ENCODE results near the gene TRAPPC2L.
"Not testable (repeated sequence)": the region's sequence is repeated elsewhere in the genome, so short reads cannot be mapped to it uniquely, and the experiment has no call there.

The TRAPPC2L gene

GRCh38 chr16:88821168-88821850 lies 35.6 kb upstream of the TRAPPC2L start:
- TF ChIP-seq, protein P1, sequence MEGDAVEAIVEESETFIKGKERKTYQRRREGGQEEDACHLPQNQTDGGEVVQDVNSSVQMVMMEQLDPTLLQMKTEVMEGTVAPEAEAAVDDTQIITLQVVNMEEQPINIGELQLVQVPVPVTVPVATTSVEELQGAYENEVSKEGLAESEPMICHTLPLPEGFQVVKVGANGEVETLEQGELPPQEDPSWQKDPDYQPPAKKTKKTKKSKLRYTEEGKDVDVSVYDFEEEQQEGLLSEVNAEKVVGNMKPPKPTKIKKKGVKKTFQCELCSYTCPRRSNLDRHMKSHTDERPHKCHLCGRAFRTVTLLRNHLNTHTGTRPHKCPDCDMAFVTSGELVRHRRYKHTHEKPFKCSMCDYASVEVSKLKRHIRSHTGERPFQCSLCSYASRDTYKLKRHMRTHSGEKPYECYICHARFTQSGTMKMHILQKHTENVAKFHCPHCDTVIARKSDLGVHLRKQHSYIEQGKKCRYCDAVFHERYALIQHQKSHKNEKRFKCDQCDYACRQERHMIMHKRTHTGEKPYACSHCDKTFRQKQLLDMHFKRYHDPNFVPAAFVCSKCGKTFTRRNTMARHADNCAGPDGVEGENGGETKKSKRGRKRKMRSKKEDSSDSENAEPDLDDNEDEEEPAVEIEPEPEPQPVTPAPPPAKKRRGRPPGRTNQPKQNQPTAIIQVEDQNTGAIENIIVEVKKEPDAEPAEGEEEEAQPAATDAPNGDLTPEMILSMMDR (conservative IDR thresholded peaks at IDR 0.05; ENCODE audit: low read depth, low read length) = no peak
- no peak for DNase-seq (ENCODE audit: low read depth)
- H3K4me3 ChIP-seq (ENCODE audit: low read length) = no peak overlapping the region

DNA sequence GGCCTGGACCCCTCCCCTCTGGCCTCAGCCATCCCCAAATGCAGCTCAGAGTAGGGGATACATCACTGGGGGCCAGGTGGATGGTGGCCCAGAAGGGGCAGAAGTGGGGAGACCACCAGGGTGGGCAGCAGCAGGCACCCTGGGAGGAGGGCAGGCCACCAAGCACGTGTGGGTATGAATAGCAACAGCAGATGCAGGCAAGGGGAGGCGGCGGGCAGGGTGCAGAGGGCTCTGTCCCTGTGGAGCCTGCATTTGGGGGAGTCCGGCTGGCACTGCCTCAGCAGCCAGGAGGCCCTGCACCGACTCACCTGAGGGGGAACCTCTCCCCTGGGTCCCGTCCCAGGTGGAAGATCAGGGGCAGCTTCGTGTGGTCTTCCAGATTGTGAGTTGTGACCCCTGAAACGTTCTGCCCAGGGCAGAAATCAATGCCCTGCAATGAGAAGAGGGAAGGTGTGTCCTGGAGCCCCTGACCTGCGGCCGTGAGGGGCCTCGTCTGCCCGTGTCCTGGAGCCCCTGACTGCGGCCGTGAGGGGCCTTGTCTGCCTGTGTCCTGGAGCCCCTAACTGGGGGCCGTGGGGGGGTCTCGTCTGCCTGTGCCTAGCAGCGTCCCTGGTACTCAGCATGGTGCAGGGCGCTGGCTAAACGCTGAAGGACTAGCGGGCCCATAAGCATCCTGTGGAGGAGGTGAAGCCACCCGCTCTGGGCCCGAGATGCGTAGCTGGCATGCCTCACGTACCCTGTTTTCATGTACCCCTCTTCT lies 34.5 kb upstream of the TRAPPC2L start:
- H3K4me3 ChIP-seq (ENCODE audit: low read length) = no peak overlapping the region
- no peak for DNase-seq (ENCODE audit: low read depth)
- TF ChIP-seq, protein P1 (conservative IDR thresholded peaks at IDR 0.05; ENCODE audit: low read depth, low read length) = no peak

DNA sequence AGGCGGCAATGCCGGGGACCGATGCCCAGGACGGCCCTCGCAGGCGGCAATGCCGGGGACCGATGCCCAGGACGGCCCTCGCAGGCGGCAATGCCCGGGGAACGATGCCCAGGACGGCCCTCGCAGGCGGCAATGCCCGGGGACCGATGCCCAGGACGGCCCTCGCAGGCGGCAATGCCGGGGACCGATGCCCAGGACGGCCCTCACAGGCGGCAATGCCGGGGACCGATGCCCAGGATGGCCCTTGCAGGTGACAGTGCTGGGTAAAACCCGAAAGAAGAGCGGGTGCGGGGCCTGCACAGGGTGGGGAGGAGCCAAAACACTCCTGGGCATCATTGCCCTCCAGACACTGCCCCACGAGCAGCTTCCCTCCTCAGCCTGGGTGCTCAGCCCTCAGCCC lies 33.3 kb upstream of the TRAPPC2L start:
- not testable (repeated sequence) for DNase-seq (ENCODE audit: low read depth); H3K4me3 ChIP-seq (ENCODE audit: low read length)

DNA sequence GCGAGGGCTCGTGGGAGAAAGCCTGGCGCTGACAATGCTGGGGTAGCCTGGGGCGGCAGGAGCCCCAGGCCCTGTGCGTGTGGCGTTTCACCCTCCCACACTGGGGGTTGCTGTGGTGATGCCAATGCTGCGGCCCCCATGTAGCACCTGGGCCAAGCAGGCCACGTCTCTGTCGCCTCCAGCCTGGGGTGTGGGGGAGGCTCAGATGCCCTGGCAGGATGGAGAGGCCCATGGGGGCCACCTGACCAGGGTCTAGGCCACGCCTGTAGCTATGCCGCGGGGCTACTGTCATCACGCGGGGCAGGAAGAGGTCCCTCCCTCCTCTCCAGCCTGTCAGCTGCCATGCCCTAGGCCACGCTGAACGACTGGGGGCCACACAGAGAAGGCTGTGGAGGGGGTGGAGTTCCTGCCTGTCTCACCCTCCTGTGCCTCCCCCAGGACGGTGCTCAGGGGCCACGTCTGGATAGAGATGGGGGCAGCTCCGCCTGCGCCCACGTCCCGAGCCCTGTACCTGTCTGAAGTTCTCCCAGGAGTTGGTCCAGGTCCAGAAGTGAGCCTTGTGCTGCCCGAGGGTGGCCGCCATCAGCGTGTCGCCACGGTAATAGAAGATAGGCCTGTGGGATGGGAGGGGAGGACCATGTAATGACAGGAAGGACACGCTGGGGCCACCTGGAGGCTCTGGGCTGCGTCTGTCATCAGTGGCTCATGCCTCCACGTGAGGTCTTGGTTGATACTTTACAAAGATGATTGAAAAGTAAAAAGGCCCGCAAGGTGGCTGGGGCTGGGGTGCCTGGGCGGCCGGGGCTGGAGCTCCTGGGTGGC lies 32.5 kb upstream of the TRAPPC2L start:
- no peak overlapping the region for H3K4me3 ChIP-seq (ENCODE audit: low read length)
- TF ChIP-seq, protein P1 (conservative IDR thresholded peaks at IDR 0.05; ENCODE audit: low read depth, low read length) = no peak
- no peak for DNase-seq (ENCODE audit: low read depth)

GRCh38 chr16:88825146-88825545 lies 31.8 kb upstream of the TRAPPC2L start:
- TF ChIP-seq, protein P1 (conservative IDR thresholded peaks at IDR 0.05; ENCODE audit: low read depth, low read length) = no peak

DNA sequence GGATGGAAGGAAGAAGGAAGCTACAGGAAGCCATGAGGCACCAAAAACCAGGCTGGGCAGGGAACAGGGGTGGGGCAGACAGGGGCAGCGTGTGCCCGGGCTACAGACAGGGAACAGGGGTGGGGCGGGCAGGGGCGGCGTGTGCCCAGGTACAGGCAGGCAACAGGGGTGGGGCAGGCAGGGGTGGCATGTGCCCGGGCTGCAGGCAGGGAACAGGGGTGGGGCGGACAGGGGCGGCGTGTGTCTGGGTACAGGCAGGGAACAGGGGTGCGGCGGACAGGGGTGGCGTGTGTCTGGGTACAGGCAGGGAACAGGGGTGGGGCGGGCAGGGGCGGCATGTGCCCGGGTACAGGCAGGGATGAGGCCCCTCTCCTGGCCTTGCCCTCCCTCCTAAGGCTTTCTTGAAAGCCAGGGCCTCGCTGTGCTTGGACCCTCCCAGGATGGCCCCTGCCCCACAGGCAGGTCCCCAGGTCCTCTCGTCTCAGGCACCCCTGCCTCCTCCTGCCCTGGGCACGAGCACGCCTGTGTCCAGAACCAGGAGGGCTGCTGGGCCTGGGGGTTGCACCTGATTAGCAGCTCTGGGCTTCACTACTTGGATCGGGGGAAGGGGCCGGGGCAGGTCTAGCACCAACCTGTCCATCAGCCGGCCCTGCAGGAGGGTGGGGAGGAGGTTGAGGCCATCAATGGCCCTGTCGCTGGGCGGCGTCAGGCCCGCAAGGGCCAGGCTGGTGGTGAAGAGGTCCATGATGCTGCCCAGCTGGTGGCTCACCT lies 30.7 kb upstream of the TRAPPC2L start:
- H3K4me3 ChIP-seq (ENCODE audit: low read length) = no peak overlapping the region
- TF ChIP-seq, protein P1 (conservative IDR thresholded peaks at IDR 0.05; ENCODE audit: low read depth, low read length) = no peak
- no peak for DNase-seq (ENCODE audit: low read depth)

More at GRCh38 chr16:88825146-88825545, 31.8 kb upstream of the TRAPPC2L start:
- no peak overlapping the region for H3K4me3 ChIP-seq (ENCODE audit: low read length)
- DNase-seq (ENCODE audit: low read depth) = no peak

GRCh38 chr16:88827727-88828126 lies 29.2 kb upstream of the TRAPPC2L start:
- no peak for DNase-seq (ENCODE audit: low read depth)
- TF ChIP-seq, protein P1 (conservative IDR thresholded peaks at IDR 0.05; ENCODE audit: low read depth, low read length) = no peak
- no peak overlapping the region for H3K4me3 ChIP-seq (ENCODE audit: low read length)

Data from retinal pigment epithelial cell (primary cell).